Activated naive CD4-positive, alpha-beta T cell treated with anti-CD3 and anti-CD28 coated beads, Interleukin-2, amount 50 U/mL, for 16 hours (primary cell): ENCODE measurements around the gene HAUS2.
"Not testable (repeated sequence)": the region's sequence is repeated elsewhere in the genome, so short reads cannot be mapped to it uniquely, and the experiment has no call there.

Experiments
- DNase-seq: peaks from one replicate; pipeline ENCODE4 v3.0.0-alpha.2; 2020

The HAUS2 gene

DNA sequence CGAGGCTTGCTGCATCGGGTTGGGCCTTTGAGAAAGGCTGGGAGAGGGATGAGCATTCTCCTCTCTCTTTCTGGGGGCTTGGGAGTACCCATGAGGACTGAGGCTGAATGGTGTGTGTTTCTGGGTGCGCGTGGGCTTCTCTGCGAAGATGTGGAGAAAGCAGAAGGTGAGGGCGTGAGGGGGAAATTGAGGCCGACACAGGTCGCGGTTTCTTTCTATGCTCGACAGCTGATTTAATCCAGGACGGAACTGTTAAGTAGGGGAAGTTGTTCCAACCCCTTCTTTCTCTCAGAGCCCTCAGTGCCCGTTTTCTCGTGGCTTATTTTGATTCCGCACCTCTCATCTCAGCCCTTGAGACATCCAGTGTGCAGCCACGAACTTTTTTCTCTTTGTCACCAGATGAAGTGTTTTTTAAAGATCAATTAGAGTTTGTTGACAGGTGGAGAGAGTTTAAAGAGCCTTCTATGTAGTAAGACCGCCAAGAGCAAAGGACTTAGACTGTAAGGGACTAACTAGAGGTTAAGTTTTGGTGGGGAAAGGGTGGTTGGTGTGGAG is 27.5 kb downstream of the HAUS2 start:
- DNase-seq = no peak

DNA sequence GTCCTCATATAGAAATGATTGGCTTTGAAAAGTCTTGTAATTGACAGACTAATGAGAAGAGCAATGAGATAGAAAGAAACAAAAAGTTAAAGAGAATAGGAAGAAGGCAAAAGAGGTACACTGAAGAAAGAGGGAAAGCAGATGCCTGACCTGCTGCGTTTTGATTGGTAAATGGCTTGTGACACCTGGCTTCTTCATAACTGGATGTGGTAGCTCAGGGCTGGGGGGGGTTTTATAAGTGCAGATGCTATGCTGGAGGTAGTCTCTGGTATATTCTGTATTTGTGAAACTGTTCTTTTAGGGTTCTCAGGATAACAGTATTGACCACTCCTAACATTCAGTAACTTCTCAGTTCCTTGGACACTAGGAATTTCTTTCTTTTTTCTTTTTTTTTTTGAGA is 28.1 kb downstream of the HAUS2 start:
- DNase-seq = no peak

DNA sequence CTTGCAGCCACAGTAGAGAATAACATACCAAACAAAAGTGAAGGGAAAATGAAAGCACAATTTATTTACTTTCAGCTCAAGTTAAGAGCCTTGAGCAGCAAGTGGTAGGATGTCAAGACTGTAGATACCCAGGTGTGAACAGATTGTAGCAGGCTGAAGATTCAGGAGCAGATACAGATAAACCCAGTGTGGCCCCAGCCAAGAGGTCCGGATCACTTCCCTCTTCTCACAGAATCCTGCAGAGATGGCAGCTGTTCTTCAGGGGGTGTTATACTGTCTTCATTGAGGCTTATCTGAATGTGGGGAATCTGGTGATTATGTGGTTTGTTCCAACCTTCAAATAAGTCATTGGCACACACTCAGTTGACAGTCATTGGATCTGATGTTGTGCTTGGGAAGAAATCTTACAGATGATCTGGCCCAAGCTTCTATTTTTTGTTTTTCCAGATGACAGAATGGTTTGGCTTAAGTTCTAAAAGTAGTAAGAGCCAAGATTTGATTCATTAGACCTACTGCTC is 28.9 kb downstream of the HAUS2 start:
- no peak for DNase-seq

DNA sequence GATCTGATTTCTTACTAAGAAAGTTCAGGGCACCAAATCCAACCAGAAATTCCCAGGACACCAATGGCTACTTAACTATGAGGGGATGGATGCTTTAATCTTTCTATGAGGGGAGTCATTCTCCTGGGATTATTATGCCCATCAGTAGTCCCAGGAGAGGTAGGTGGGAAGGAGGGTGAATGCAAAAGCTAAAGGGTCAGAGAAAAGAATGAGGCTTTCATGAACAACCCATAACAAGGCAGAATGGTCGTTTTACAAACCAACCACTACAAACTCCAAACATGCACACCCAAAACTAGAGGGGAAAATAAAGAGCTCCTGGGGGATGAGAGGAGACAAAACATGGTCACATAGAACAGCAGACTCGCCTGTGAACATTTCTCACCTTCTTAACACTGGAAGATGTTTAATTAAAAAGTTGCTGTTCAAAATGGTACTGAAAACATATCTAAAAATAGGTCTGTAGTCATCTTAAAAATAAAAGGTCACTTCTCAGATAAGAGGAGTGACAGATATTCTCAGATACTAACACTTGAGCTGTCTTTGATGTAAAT is 30.4 kb downstream of the HAUS2 start:
- DNase-seq = no peak

DNA sequence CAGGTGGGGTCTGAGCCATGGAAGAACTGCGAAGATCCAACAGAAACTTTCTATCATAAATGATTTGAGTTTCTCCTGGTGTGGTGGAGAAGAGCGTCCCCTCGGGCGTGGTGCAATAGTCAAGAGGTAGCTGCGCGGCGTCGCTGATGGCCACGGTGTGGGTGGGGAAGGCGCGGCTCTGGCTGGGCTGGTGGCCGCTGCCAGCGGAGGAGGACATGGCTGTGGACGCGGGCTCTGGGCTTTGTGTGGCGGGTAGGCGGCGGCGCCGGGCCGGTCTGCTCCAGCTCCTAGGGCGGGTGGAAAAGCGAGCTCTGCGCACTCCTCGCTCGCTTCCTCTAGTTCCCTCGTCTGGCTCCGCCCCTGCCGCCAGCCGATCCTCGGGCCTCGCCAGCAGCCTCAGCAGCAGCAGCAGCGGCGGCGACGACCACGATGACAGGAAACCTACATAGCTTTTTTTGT is 32.7 kb downstream of the HAUS2 start:
- peak; percentile 79 for DNase-seq

DNA sequence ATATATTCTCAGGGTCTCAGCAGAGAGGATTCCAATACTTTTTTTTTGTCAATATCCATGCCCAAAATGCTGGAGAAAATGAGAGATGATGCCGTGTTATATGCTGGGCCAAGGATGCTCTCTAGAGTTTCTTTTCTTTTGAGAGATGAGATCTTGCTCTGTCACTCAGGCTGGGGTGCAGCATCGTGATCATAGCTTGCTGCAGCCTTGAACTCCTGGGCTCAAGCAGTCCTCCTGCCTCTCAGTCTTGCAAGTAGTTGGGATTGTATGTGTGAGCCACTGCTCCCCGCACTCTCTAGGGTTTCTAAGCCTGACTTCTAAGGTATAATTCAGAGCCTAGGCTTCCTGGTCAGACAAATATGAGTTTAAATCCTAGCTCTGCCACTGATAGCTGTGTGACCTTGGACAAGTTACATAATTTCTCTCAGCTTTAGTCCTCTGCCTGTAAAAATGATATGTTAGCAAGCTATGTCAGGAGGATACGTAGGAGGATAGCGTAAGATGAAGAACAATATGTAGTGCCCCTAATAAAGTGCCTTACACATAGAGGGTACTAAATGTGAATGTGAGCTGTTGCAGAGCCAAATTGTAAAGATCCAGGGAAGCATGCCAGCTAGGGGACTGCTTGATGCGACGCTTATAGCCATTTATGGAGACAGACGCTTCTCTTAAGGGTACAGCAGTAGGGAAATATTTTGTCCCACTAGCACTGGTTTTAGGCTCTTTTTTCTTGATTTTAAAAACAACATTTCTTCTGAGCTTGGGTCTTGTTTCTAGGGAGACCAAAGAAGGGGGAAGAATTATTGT is 34.1 kb downstream of the HAUS2 start:
- DNase-seq = no peak

DNA sequence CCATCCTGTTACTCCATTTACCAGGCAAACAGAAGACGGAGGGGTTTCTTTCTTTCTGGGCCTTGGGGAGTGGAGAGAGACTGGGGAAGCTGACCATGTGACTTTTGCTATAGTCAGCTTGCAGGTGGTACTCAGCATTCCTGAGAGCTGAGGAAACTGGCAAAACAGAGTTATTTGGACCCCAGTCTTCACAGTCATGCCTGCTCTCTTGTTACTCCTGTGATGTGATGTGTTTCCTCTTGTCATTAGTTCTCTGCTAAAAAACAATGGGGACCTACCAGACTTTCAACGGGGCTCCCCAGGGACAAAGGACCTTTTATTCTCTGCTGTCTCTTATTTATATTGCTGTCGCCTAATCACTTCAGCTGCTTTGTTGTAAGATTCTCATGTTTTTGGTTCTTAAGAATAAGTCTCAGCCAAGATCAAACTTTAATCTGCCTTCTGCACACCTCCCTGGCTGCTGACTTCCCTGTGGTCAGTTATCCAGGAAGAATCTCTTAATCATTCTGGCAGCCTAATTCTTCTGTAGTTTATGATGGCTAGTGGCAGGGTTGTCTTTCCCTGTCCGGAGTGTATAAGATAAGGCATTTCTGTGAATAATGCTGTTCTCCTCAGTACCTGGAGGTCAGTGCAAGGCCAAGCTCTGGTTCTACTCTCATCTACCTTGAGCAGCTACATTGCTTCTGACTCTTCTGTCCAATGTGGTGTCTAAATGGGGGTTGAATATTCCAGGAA is 35.6 kb downstream of the HAUS2 start:
- DNase-seq = no peak

DNA sequence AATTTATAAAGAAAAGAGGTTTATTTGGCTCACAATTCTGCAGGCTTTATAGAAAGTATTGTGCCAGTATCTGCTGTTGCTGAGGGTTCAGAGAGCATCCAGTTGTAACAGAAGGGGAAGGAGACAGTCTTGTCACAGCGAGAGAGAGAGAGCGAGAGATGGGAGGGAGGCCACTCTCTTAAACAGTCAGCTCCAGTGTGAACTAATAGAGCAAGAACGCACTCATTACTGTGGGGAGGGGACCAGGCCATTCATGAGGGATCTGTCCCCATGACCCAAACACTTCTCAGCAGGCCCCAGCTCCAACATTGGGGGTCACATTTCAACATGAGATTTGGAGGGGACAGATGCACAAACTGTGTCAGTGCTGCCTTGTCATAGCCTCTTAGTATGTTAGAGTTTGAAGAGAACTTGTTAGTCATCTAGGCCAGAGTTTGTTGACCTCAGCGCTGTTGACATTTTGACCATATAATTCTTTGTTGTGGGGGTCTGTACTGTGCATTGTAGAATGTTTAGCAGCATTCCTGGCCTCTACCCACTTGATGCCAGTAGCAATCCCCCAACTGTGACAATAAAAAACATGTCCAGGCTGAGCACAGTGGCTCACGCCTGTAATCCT is 42.1 kb downstream of the HAUS2 start:
- no peak for DNase-seq

DNA sequence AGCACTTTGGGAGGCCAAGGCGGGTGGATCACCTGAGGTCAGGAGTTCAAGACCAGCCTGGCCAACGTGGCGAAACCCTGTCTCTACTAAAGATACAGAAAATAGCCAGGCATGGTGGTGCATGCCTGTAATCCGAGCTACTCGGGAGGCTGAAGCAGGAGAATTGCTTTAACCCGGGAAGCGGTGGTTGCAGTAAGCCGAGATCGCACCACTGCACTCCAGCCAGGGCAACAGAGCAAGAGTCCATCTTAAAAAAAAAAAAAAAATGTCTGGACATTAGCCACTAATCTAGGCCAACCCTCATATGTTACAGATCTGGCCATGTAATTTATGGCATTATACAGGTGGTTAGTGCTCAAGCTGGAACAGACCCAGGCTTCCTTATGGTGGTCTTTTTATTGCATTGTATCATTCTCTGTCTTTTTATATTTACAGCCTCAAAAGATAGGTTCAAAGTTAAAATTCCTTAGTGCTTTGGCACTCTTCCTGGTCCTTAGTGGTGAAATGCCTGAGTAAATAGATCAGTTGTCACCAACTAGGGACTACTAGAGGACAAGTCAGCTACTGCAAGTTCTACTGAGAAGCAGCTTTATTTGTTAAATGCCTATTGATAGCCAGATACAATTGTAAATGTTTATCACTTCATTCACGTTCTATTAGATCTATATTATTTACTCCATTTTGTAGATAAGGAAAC is 42.7 kb downstream of the HAUS2 start:
- no peak for DNase-seq

DNA sequence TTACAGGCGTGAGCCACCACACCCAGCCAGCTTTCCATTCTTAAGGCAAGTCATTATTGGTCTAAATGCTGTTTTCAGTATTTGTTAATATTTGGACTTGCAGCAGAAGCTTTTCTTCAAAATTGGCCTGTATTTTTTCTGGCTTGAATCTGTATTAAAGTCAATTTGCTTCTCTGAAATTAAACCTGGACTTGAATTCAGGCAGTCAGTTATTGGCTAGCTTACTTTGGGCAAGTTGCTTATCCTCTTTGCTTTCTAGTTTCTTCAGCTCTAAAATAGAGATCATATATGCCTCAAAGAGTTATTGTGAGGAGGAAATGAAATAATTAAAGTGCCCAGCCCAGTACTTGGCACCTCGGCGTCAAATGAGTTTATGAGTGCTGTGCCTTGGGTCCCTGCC is 44.1 kb downstream of the HAUS2 start:
- DNase-seq = no peak

DNA sequence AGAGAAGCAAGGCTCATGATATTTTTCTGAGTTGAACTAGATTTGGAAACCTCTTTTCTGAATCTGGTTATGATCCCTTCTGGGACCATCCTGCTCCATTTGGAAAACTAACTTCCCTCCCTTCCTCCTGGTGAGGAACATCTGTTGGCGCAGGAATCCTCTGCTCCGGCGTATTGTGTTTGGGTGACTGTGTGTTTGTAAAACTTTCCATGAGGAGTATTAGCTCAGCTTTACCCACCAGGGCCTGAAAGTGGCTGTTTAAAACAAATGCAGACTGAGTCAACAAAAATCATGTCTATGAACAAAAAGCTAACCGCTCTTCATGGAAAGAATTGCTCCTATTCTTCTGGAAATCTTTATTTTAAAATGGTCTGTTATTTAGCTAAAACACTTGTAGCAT is 44.5 kb downstream of the HAUS2 start:
- DNase-seq = no peak

DNA sequence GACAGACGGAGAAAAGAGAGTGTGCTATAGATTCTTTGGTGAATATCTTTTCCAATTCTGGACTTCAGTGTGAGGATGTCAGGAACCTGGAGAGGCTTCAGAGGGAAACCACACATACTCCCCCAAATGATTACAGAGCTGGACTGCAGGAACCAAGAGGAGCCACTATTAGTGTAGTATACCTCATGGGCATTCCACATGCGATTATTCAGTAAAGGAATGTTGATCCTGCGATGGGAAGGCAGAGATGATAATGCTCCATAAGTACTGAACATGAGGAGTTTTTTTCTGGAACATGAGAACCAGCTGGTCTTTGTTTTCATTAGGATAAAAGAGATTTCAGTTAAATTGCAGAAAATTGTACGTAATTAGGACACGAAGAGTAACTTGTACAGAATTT is 45.5 kb downstream of the HAUS2 start:
- no peak for DNase-seq

DNA sequence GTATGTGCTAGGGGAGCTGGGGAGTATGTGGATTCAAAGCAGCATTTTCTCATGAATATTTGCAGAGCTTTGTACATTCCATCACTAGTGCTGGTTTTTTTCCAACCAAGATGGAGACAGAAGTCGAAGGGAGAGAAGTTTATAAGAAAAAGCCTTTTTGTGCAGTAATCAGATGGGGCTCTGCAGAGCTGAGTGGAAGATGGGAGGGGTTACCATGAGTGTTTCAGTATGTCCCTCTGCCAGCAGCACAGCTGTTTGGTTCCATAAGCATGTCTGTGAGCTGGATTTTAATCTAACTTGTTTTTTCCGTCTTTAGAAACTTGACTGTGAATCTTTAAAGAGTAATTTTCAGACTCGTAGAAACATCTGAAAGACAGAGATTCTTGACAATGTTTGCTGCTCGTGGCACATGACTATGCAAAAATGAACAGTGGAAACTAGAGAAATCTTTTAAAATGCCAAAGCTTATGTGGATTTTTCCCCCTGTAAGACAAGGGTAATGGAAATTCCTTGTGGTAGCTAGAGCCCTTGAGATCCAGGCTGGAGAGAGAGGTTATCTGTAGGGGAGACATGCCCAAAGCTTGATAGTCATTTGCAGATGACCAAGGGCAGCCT is 47.1 kb downstream of the HAUS2 start:
- no peak for DNase-seq

DNA sequence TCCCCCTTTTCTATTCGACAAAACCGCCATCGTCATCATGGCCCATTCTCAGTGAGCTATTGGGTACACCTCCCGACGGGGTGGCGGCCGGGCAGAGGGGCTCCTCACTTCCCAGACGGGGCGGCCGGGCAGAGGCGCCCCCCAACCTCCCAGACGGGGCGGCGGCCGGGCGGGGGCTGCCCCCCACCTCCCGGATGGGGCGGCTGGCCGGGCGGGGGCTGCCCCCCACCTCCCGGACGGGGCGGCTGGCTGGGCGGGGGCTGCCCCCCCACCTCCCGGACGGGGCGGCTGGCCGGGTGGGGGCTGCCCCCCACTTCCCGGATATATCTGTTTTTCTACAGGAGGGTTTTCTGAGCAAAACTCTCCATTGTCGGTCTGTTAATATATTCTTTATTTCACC is 52.7 kb downstream of the HAUS2 start:
- not testable (repeated sequence) for DNase-seq

DNA sequence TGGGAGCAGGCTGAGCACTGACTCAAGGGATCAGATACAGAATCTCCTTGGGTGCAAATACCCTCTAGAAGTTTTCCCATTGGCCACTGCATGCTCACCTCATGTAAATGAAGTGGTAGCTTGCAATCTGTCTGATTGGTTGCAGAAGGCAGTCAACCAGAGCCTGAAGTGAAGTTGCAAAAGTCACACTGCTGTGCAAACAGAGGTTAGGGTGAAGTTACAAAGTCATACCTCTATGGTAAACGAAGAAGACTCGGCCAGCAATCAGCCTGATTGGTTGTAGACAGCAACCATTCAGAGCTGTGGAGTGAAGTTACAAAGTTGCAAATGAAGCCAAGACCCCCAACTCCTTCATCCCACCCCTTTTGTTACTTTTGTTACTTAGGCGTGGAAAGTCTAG is 53.9 kb downstream of the HAUS2 start:
- DNase-seq = no peak

DNA sequence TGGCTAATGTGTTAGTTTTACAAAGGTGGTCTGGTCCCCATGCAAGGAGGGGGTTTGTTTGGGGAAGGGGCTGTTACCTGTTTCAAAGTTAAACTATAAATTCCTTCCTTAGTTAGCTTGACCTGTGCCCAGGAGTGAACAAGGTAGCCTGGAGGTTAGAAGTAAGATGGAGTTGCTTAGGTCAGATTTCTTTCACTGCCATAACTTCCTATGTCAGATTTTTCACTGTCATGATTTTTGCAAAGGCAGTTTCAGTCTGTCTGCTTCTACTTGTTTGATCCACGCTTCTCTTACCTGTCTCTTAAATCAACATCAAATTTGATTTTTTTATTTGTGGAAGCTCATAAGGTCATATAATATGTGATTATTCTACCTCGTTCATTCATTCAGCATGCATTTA is 55.3 kb downstream of the HAUS2 start:
- DNase-seq = no peak

DNA sequence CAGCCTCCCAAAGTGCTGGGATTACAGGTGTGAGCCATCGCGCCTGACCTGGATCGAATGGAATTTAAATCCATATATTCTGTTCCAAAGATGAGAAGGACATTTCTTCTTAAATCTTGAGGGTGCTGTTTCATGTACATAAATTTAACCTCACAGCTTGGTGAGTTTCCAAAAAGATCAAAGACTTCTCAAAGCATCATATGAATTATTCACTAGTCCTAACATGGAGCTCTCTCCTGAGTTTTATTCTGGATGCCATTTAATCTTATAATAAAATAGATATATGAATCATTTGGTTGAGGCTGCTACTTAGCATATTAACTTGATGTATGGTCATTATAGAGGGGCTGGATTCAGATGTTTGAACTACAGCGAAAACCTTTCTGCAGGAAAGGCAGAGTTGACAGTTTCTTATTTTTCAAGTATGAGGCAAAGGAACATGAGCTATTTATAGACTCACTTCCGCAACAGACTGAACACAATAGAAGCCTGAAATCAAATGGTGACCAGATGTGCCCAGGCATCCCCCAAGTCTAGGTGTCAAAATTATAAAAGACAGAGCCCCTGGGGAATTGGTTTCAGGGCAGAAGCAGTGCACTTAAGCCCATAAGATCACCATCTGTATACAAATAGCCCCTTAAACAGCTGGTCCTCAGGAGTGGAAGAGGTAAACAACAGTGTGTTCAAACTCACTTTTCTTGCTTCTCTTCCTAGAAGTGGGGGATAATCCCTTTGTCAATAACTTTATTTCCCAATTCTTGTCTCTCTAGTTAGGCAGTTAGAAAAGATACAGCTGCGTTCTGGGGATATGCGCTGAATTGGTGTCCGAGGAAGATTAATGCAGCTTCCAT is 56.5 kb downstream of the HAUS2 start:
- no peak for DNase-seq

DNA sequence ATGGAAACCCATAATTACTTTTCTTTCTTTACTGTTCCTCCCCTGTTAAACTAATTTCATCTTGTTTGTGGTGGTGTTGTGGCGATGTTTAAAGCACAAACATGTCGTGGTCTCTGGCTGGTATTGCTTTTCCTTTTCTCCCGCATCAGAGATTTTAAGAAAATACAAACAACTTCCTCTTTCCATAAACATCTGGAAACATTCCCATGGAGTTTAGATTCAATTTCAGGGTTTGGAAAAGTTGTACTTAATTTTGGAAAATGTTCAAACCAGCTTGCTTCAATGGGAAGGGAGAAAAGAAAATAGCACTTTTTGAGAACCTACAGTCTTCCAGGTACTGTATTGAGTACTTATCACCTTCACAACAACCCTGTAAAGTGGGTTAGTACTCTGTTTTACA is 57.2 kb downstream of the HAUS2 start:
- DNase-seq = no peak

DNA sequence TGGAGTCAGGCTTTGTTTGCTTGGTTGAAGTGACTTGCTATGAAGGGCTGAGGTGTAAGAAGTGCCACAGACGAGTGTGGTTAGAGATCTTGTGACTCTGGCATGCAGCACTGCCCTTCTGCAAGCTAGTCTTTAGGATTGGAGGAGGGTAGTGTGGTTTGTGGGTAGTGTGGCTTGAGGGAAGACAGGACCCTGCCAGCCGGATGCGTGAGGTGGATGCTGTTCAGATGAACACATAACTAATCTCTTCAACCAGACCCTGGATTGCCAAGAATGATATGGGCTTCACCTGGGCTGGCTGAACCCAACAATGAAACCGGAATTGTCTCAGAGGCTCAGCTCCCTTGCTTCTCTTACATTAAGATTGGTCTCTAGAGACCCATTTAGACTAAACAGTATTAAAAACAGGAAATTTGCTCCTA is 59.5 kb downstream of the HAUS2 start:
- no peak for DNase-seq

DNA sequence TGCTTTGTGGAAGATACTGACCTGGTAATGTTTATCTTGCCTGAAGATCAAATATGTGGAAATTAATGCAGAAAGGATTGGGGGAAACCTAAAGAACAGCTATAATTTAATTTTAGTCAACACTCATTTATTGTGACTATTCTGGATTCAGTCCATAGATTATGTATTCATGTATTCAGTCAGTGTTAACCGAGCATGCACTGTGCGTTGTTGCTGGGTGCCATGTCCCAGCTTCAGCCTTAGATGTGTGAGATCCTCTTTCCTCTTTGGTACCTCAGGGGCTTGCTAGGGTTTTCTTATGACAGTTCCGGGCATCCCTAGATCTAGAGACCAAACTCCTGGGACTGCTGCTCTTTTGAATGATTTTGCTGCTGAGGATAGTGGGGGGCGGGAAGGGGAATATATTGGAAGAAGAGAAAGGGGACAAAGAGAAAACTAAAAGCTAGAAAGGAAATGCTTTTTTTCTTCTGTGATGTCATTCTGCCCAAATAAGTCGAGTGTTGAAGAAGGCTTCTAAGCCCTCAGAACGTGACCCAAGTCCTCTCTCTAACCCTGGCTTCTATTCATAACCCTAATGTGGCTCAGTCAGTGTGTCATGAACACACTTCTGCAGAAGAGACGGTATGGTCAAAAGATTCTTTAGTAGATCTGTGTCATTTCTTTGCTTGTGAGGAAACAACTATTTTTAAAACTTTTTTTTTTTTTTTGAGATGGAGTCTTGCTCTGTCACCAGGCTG is 60.3 kb downstream of the HAUS2 start:
- no peak for DNase-seq
